Islet of Langerhans (tissue), 1 donor: Measurements from ENCODE around the gene ARID4B.
A peak's percentile ranks its signal among the peaks of the same experiment; 100 is the strongest.
"Not testable (repeated sequence)": the region's sequence is repeated elsewhere in the genome, so short reads cannot be mapped to it uniquely, and the experiment has no call there.

ENCODE experiments used
- FAIRE-seq: peaks from one replicate; lab custom pipeline; 2011; peaks lifted over from hg19 to GRCh38; lab: Jason Lieb, UNC

Gene ARID4B

GRCh38 chr1:235329139-235329902 lies 1.3 kb upstream of the ARID4B start:
- no peak for FAIRE-seq

DNA sequence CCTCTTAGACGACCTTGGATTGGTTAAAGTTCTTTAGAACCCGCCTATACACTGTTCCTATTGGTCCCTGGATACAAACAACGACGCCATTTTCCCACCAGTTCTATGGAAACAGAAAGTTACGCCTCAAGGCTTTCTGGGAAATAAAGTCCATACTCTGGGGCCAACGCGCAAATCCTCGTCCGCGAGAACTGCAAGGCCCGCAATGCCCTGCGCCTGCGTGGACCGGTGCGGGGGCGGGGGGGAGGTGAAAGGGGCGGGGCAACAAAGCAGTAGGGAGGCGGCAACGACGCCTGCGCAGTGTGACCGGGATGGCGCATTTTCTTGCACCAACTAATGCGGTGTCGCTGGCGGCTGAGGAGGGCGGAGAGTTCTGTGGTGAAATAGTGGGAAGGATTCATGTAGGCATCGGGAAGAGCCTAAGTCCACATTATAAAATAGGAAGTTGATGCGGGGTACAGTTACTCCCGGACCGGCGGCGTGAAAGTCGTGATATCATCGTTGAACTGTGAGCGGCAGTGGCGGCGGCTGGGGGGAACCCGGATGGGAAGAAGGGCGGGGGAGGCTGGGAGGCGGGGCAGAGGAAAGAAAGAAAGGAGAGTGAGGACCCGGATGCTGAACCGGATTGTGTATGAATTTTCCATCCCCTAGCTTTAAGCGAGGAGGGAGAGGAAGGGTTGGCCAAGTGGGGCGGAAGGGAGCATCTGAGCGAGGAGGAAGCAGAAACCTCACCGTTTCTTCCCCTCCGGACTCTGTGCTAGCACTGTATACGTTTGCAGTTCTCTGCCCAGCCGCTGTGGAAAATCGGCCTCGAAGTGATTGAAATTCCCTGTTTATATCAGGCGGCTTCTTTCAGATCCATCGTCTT lies 526 bp upstream of the ARID4B start, which contains the start of gene GGPS1:
Gene GGPS1, plus strand, starts transcription at position 300 of the 868 bp plus-strand sequence. CDS start 6,695 bp downstream, outside the sequence.
- peak; percentile 96 for FAIRE-seq

GRCh38 chr1:235326719-235327558 lies 1.0 kb downstream of the ARID4B start:
- no peak for FAIRE-seq

DNA sequence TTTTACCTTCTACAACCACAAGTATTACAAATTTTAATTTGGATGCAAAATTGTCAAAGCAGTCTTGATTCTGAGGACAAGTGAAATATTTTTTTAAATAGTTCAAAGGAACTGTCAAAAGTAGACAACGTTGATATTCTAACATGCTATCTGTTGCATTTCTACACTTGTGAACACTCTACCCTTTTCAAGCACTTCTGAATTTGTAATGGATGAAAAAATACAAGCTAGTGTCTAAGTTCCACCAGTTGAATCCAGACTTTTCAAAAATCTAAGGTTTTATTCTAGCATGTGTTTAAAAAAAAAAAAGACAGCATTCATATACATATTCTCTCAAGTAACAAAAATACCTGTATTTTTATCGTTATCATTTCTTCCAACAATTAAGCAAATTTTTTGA lies 2.1 kb downstream of the ARID4B start:
- FAIRE-seq, result peak; percentile 53

- peak; percentile 41 for FAIRE-seq
Observed at GRCh38 chr1:235325139-235325538, 2.8 kb downstream of the ARID4B start.

GRCh38 chr1:235324296-235324695 lies 3.7 kb downstream of the ARID4B start:
- FAIRE-seq, result no peak

- no peak for FAIRE-seq
Observed at GRCh38 chr1:235320521-235321179, 7.3 kb downstream of the ARID4B start.

GRCh38 chr1:235319255-235319654 lies 8.7 kb downstream of the ARID4B start:
- no peak for FAIRE-seq

DNA sequence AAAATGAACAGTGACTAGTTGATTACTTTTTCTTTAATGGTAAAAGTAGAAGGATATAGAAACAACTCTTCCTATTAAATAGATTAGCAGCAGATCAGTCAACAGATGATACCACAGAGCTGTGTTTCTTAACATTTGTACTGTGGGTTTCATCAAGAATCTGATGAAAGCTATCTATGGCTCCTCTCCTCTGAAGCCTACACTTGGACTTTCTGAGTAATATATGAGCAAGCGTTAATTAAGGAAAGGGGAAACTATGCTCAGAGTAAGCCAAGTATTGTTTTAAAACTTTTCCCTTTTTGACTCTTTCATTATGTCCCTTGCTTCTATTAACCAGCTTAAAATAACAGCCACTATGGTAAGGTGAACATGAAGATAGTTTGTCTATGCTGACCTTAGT lies 10.8 kb downstream of the ARID4B start:
- FAIRE-seq, result no peak

GRCh38 chr1:235315735-235316134 lies 12.2 kb downstream of the ARID4B start:
- no peak for FAIRE-seq

- FAIRE-seq, result no peak
Observed at GRCh38 chr1:235315173-235315572, 12.8 kb downstream of the ARID4B start.

DNA sequence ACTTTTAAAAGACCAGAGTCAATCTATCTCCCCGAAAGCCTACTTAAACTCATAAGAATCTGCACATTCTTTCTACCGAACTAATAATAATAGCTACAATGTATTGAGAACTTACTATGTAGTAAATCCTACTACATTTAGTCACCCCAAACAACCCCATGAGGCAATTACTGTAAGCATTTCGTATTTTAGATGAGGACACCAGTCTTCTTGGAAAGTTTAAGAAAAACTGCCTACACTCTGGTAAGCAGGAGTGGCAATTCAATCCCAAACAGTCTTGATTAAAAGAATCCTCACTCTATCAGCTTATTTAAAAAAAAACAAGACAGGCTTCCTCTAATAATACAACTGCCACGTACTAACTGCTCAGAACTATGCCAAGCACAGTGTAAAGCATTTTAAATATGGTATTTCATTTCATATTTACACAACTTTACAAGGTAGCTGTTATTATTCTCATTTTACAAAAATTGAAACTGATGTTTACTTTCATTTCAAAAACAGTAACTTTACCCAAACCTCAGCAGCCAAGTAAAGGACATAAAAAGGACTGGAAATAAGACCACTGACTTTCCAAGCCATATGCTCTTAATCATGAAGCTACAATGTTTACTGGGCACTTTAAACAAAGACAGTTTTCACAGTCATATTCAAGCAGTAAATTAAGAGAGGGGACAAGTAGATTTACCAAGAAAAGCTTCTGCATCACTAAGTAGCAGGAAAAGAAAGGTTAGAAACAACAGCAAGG lies 13.9 kb downstream of the ARID4B start:
- no peak for FAIRE-seq

GRCh38 chr1:235313262-235313661 lies 14.7 kb downstream of the ARID4B start:
- FAIRE-seq, result no peak

DNA sequence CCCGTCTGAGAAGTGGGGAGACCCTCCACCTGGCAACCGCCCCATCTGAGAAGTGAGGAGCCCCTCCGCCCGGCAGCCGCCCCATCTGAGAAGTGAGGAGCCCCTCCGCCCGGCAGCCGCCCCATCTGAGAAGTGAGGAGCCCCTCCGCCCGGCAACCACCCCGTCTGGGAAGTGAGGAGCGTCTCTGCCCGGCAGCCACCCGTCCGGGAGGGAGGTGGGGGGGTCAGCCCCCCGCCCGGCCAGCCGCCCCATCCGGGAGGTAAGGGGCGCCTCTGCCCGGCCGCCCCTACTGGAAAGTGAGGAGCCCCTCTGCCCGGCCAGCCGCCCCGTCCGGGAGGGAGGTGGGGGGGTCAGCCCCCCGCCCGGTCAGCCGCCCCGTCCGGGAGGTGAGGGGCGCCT lies 18.8 kb downstream of the ARID4B start:
- FAIRE-seq, result not testable (repeated sequence)

GRCh38 chr1:235307158-235308124 lies 20.5 kb downstream of the ARID4B start:
- no peak for FAIRE-seq

GRCh38 chr1:235304549-235305451 lies 23.2 kb downstream of the ARID4B start:
- FAIRE-seq, result no peak

DNA sequence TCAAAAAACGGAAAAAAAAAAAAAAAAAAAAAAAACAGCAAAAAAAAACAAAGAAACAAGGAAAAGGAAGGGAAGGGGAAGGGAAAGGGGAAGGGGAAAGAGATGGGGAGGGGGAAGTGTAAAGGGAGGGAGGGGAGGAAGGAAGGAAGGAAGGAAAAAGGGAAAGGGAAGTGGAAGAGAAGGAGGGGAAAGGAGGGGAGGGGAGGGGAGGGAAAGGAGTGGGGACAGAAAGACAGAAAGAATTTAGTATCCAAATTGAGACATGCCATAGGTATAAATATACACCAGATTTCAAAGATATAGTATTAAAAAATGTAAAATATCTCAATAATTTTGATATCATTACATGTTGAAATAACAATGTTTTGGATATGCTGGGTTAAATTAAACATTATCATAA lies 25.8 kb downstream of the ARID4B start:
- FAIRE-seq, result no peak

GRCh38 chr1:235299169-235299858 lies 28.7 kb downstream of the ARID4B start:
- FAIRE-seq, result no peak
